Muscle layer of colon (tissue), 2 donors: ENCODE measurements around the gene ZNF423.

Source experiments
- H3K27ac ChIP-seq: one replicate; pipeline ENCODE4 v1.7.0; 2013; ENCODE audit warnings: low read depth, mild to moderate bottlenecking, low read length, moderate library complexity
- H3K27me3 ChIP-seq, 2 donors: one replicate each; pipeline ENCODE4 v1.7.0; 2013; ENCODE audit warnings: low read length in 2 of 2, mild to moderate bottlenecking in 2 of 2; ENCODE audit not compliant: insufficient read depth in 2 of 2, control insufficient read depth in 1 of 2
- H3K36me3 ChIP-seq: one replicate; pipeline ENCODE4 v1.7.0; 2013; ENCODE audit warnings: mild to moderate bottlenecking, low read length; ENCODE audit not compliant: insufficient read depth
- H3K4me1 ChIP-seq: one replicate; pipeline ENCODE4 v1.7.0; 2013; ENCODE audit warnings: mild to moderate bottlenecking, low read length; ENCODE audit not compliant: insufficient read depth
- H3K4me3 ChIP-seq, 2 donors: one replicate each; pipeline ENCODE4 v1.7.0; 2013; ENCODE audit warnings: low read length in 2 of 2, low read depth in 1 of 2, mild to moderate bottlenecking in 1 of 2, moderate library complexity in 1 of 2
- H3K9ac ChIP-seq: one replicate; pipeline ENCODE4 v1.7.0; 2013; ENCODE audit warnings: low read length
- H3K9me3 ChIP-seq: one replicate; pipeline ENCODE4 v1.7.0; 2013; ENCODE audit warnings: mild to moderate bottlenecking, low read length
- donor health status: abdominal sarcoma.
- donor health status: Adenocarcinoma of cecum.

Gene ZNF423

DNA sequence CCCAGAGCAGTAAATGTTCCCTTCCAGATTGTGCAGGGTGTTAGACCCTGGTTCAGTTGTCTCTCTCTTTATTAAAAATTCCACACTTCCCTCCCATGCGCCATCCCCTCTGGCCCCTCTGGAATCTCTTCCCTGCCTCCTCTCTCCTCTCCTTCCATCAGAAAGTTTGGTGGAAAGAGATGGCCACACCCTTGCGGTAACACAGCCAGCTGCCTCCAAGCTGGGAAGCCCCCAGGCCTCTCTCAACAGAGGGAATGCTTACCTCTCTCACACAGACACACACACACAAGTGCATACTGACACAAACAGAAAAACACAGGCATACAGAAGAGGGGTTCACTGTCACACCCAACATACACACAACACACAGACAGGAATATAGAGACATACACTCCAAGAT lies 261.8 kb downstream of the ZNF423 start:
- Histone ChIP-seq H3K9me3 (no peaks in the 10 kb centered on the region), H3K36me3 (no peaks in the 10 kb centered on the region), H3K4me3 (no peak overlapping the region), H3K27ac (no peak overlapping the region), H3K9ac (no peak overlapping the region), H3K4me1 (peaks cover 10% of the 10 kb centered on the region), H3K27me3 (no peaks in the 10 kb centered on the region)

DNA sequence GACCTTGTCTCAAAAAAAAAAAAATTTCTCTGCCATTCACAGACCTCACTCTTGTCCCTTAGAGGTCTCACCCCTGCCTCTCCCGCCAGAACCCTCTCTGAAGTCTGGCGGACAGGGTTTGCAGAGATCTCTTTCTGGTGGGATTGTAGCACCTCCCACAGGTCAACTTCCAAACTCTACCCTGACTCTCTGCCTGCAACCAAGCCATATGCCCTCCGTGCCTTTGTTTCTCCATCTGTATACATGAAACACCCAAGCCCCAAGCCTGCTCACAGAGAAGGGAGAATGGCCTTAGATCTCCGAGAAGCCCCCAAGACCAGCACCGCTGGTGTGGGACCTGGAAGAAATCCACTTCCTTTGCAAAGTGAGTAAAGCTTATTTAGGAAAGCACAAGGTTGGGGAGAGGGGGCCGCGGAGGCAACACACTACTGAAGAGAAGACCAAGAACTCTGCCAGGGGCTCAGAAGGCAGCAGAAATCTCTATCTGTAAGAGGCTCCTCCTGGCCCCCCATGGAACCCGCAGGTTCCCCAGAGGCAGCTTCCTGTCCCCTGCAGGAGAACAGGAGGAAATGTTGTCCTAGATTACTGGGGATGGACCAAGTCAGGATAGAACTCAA lies 262.4 kb downstream of the ZNF423 start:
- Histone ChIP-seq H3K27me3 (no peaks in the 10 kb centered on the region), H3K27ac (no peak overlapping the region), H3K36me3 (no peaks in the 10 kb centered on the region), H3K4me1 (peaks cover 10% of the 10 kb centered on the region), H3K9ac (no peak overlapping the region), H3K9me3 (no peaks in the 10 kb centered on the region), H3K4me3 (no peak overlapping the region)

DNA sequence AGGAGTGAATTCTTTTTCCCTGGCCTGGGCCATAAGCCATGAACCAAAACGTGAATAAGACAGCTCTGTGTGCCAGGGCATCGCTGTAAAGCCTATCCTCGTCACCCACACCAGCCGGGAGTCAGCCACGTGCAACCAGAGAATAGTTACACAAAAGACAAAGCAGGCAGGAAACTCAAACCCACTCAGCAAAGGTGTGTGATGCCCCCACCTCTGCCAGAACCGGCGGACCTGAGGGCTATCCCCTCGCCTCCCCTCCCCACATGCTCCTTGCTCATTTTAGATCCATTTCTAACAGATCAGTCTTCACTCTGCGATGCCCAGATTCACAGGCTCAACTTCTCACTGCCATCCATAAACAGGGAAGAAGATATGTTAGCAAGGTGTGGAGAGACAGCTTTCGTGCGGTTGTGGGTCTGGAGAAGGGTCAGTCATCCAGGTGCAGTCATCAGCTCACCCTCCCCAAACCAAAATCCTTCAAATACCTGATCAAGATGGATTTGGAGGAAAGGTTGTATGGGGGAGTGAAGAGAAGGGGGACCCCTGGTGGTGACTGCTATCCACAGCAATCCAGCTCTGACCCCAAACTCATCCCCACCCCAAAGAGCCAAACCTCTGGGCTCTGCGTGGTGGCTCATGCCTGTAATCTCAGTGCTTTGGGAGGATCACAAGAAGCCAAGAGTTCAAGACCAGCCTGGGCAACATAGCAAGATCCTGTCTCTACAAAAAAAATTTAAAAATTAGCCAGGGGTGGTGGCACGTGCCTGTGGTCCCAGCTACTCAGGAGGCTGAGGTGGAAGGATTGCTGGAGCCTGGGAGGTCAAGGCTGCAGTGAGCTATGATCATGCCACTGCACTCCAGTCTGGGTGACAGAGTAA lies 263.1 kb downstream of the ZNF423 start:
- Histone ChIP-seq H3K9ac (no peak overlapping the region), H3K4me1 (peaks cover 10% of the 10 kb centered on the region), H3K36me3 (no peaks in the 10 kb centered on the region), H3K4me3 (no peak overlapping the region), H3K9me3 (no peaks in the 10 kb centered on the region), H3K27me3 (no peaks in the 10 kb centered on the region), H3K27ac (no peak overlapping the region)

- H3K4me3 ChIP-seq = no peak overlapping the region
- no peaks in the 10 kb centered on the region for H3K4me1 ChIP-seq
- no peaks in the 10 kb centered on the region for H3K27me3 ChIP-seq
- H3K27ac ChIP-seq = no peak overlapping the region
- H3K9me3 ChIP-seq = no peaks in the 10 kb centered on the region
- H3K9ac ChIP-seq = no peak overlapping the region
- H3K36me3 ChIP-seq = no peaks in the 10 kb centered on the region
These were observed 265.6 kb downstream of the ZNF423 start for GRCh38 chr16:49590166-49590871.

- Histone ChIP-seq H3K9ac (no peak overlapping the region), H3K9me3 (no peaks in the 10 kb centered on the region), H3K27me3 (no peaks in the 10 kb centered on the region), H3K4me1 (no peaks in the 10 kb centered on the region), H3K27ac (no peak overlapping the region), H3K36me3 (no peaks in the 10 kb centered on the region), H3K4me3 (no peak overlapping the region)
These were observed 266.3 kb downstream of the ZNF423 start for GRCh38 chr16:49589544-49590031.

DNA sequence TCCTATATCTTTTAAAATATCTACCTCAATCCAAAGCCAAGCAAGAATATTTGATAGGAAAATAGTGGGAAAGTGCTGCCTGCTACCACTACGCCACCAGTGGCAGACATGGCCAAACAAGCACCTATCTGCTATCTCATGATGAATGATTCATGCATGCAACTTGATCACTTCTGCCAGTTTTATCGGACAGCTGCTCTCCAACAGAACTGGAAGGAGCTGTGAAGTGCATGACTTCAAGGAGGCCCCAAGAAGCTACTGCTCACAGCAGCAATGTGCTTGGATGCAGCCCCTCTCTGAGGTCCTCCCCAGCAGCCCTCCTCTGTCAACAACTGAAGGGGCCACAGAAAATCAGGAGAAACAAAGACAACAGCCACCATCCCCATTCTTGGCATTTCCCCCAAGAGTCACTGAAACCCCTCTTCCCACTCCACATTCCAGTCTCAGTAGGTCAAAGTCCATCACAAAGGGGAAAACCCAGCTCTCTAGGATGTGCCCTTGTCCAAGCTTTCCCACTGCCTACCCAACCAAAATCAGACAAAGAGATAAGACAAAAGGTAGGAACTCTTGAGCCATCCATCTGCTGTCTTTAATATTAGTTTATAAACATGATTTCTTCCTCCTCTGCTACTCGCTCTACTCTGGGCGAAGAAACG lies 267.1 kb downstream of the ZNF423 start:
- no peak overlapping the region for H3K27ac ChIP-seq
- no peaks in the 10 kb centered on the region for H3K27me3 ChIP-seq

GRCh38 chr16:49588026-49588425 lies 267.9 kb downstream of the ZNF423 start:
- no peak overlapping the region for H3K4me3 ChIP-seq
- H3K27me3 ChIP-seq = no peaks in the 10 kb centered on the region
- H3K27ac ChIP-seq = no peak overlapping the region
- H3K9ac ChIP-seq = no peak overlapping the region
- H3K36me3 ChIP-seq = no peaks in the 10 kb centered on the region
- no peaks in the 10 kb centered on the region for H3K4me1 ChIP-seq
- H3K9me3 ChIP-seq = no peaks in the 10 kb centered on the region

More for the DNA sequence above, 267.1 kb downstream of the ZNF423 start:
- no peaks in the 10 kb centered on the region for H3K4me1 ChIP-seq
- no peak overlapping the region for H3K9ac ChIP-seq
- no peak overlapping the region for H3K4me3 ChIP-seq
- H3K36me3 ChIP-seq = no peaks in the 10 kb centered on the region
- H3K9me3 ChIP-seq = no peaks in the 10 kb centered on the region

DNA sequence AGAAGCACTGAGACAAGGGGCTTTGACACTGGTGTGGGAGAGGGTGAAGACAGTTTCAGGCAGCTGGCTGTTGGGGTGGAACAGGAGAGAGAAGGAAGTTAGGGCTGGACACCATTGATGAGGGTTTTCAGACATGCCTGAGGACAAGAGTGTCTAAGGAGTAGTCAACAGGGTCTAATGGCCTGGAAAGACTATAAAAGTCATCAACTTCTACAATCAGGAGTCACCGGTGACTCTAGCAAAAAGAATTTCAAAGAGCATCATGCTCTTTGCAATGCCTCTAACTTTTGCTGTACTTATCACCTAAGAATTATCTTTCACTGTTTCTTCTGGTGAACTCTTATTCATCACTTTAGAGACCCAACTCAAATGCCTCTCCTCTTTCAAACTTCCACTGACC lies 268.4 kb downstream of the ZNF423 start:
- Histone ChIP-seq H3K9ac (no peak overlapping the region), H3K4me1 (no peaks in the 10 kb centered on the region)

GRCh38 chr16:49586466-49587450 lies 269.2 kb downstream of the ZNF423 start:
- no peaks in the 10 kb centered on the region for H3K4me1 ChIP-seq
- H3K36me3 ChIP-seq = no peaks in the 10 kb centered on the region
- no peak overlapping the region for H3K4me3 ChIP-seq
- no peaks in the 10 kb centered on the region for H3K27me3 ChIP-seq
- H3K9ac ChIP-seq = no peak overlapping the region
- no peaks in the 10 kb centered on the region for H3K9me3 ChIP-seq
- H3K27ac ChIP-seq = no peak overlapping the region

More for the DNA sequence above, 268.4 kb downstream of the ZNF423 start:
- H3K27ac ChIP-seq = no peak overlapping the region
- H3K27me3 ChIP-seq = no peaks in the 10 kb centered on the region
- H3K9me3 ChIP-seq = no peaks in the 10 kb centered on the region
- no peaks in the 10 kb centered on the region for H3K36me3 ChIP-seq
- H3K4me3 ChIP-seq = no peak overlapping the region

DNA sequence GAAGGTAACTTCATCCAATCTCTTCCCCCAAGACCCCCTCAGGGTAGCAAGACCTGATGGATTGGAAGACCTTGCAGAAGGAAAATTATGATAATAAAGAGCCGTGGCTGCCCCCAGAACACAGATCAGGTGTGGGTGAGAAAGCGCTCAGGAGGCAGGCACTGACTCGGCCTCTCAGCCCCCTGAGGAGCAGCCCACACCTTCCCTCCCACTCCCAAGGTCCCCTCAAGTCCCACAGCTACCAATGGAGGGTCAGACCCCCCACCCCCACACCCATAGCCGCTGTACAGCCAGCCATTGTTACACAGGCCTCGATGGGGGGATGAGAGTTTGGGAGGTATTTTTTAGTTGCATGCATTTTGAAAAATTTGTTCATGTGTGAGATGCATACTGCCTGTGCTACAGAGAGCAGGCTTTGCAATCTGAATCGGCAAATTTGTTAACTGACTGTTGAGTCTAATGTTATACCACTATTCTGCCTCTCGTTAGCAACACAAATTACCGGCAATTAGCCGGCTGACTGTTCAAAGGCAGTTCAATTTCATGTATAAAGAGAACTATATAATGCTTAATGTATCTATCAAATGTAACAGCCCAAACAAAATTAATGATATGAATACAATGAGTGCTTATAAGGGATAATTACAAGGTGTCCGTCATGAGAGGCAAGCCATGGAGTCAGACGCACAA lies 270.6 kb downstream of the ZNF423 start:
- Histone ChIP-seq H3K9me3 (no peaks in the 10 kb centered on the region), H3K4me3 (no peak overlapping the region), H3K27ac (no peak overlapping the region), H3K27me3 (no peaks in the 10 kb centered on the region), H3K36me3 (no peaks in the 10 kb centered on the region), H3K9ac (no peak overlapping the region), H3K4me1 (no peaks in the 10 kb centered on the region)
